Neutrophil (primary cell): Measurements from ENCODE around the gene GFOD1.
A peak's percentile ranks its signal among the peaks of the same experiment; 100 is the strongest.
"Not testable (repeated sequence)": the region's sequence is repeated elsewhere in the genome, so short reads cannot be mapped to it uniquely, and the experiment has no call there.

Experiments used
- H3K27ac ChIP-seq: fragments of 200-600 bp; sonication (generic); 2 replicates; pipeline ENCODE4 v1.5.1; 2016; ENCODE audit warnings: mild to moderate bottlenecking, moderate library complexity
- H3K27me3 ChIP-seq: fragments of 200-600 bp; sonication (generic); 2 replicates; pipeline ENCODE4 v1.6.0; 2016; ENCODE audit warnings: mild to moderate bottlenecking
- H3K36me3 ChIP-seq: fragments of 200-600 bp; sonication (generic); 2 replicates; pipeline ENCODE4 v1.5.1; 2017
- H3K4me1 ChIP-seq, 2 experiments: fragments of 200-600 bp in 1 of 2; sonication (generic) in 1 of 2; 1 replicate in 1 of 2; 2 replicates in 1 of 2; pipeline versions ENCODE4 v1.5.1 to v1.6.1; 2013 to 2016; ENCODE audit warnings: low read depth in 1 of 2, low read length in 1 of 2, mild to moderate bottlenecking in 1 of 2, moderate library complexity in 1 of 2; ENCODE audit not compliant: control insufficient read depth in 1 of 2, insufficient read depth in 1 of 2
- H3K4me3 ChIP-seq, 2 experiments: fragments of 200-600 bp in 1 of 2; sonication (generic) in 1 of 2; 1 replicate in 1 of 2; 2 replicates in 1 of 2; pipeline ENCODE4 v1.5.1; 2013 to 2016; ENCODE audit warnings: low read depth in 1 of 2, low read length in 1 of 2, mild to moderate bottlenecking in 1 of 2, moderate library complexity in 1 of 2
- H3K9me3 ChIP-seq: fragments of 200-600 bp; sonication (generic); 2 replicates; pipeline ENCODE4 v1.5.1; 2016
- CTCF ChIP-seq: fragments of 200-600 bp; sonication (generic); IDR thresholded peaks from 2 replicates; pipeline ENCODE4 v1.5.1; 2016; ENCODE audit warnings: antibody characterized with exemption

GFOD1 gene

GRCh38 chr6:13435477-13436246 is 51.7 kb downstream of the GFOD1 start:
- Histone ChIP-seq H3K4me1 (peaks cover 69 to 72% of the 10 kb centered on the region in 2 experiments), H3K27ac (peak overlapping the region; percentile 85), H3K36me3 (no peaks in the 10 kb centered on the region), H3K4me3 (no peak overlapping the region), H3K27me3 (no peaks in the 10 kb centered on the region), H3K9me3 (no peaks in the 10 kb centered on the region)
- TF ChIP-seq CTCF = no peak

GRCh38 chr6:13434777-13435176 is 52.6 kb downstream of the GFOD1 start:
- H3K27ac ChIP-seq = peak overlapping the region; percentile 85
- no peak for TF ChIP-seq CTCF
- H3K4me1 ChIP-seq = peaks cover 69 to 73% of the 10 kb centered on the region in 2 experiments
- no peak overlapping the region for H3K4me3 ChIP-seq
- no peaks in the 10 kb centered on the region for H3K9me3 ChIP-seq
- H3K36me3 ChIP-seq = no peaks in the 10 kb centered on the region
- no peaks in the 10 kb centered on the region for H3K27me3 ChIP-seq

GRCh38 chr6:13434135-13434775 is 53.1 kb downstream of the GFOD1 start:
- peaks cover 69 to 77% of the 10 kb centered on the region in 2 experiments for H3K4me1 ChIP-seq
- not testable (repeated sequence) for H3K9me3 ChIP-seq, H3K4me3 ChIP-seq, H3K27me3 ChIP-seq, H3K36me3 ChIP-seq
- peak overlapping the region; percentile 85 for H3K27ac ChIP-seq

DNA sequence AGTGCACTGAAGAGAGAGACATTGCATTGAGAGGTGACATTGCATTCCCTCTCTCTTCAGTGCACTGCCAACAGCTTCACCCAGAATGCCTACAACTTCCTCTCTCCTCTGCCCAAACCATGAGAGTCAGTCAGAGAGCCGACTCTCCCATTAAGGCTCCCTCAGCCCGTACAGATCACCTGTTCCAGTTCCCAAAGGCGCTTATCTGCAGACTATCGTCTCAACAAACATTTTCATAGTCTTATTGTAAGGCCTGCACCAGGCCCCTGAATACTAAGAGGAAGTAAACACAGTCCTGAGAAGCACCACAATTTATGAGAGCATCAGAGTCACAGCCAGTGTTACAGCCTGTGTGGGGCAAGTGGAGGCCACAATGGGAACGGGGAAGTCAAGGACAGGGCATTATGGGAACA is 53.7 kb downstream of the GFOD1 start:
- Histone ChIP-seq H3K9me3 (no peaks in the 10 kb centered on the region), H3K36me3 (no peaks in the 10 kb centered on the region), H3K27me3 (no peaks in the 10 kb centered on the region), H3K4me1 (peaks cover 67 to 77% of the 10 kb centered on the region in 2 experiments), H3K4me3 (no peak overlapping the region), H3K27ac (peak overlapping the region; percentile 85)
- TF ChIP-seq CTCF = no peak

- no peaks in the 10 kb centered on the region for H3K36me3 ChIP-seq
- no peaks in the 10 kb centered on the region for H3K9me3 ChIP-seq
- H3K27ac ChIP-seq = peak overlapping the region; percentile 85
- no peak for TF ChIP-seq CTCF
- H3K27me3 ChIP-seq = no peaks in the 10 kb centered on the region
- peaks cover 67 to 77% of the 10 kb centered on the region in 2 experiments for H3K4me1 ChIP-seq
- H3K4me3 ChIP-seq = no peak overlapping the region
Measured at GRCh38 chr6:13432526-13433184, 54.7 kb downstream of the GFOD1 start.
